ENCODE results near the gene SUGP2.

- TF ChIP-seq POLR2A (IDR thresholded peaks at IDR 0.05) (no peak), CTCF (IDR thresholded peaks at IDR 0.05) (no peak)
These were observed 65.8 kb downstream of the SUGP2 start for GRCh38 chr19:18967358-18968146.
